Brain microvascular endothelial cell (primary cell): Measurements from ENCODE around the gene DIPK2A.

Experiments
- DNase-seq: peaks from one replicate; pipeline ENCODE4 v3.0.0-alpha.2; 2020
- H3K27ac ChIP-seq: fragments of 250-450 bp; sonication (Bioruptor Pico); 2 replicates; pipeline ENCODE4 v1.5.1; 2020; ENCODE audit warnings: mild to moderate bottlenecking, moderate library complexity
- H3K27me3 ChIP-seq: fragments of 250-450 bp; sonication (Bioruptor Pico); replicated peaks from 2 replicates; pipeline ENCODE4 v1.5.1; 2020; ENCODE audit warnings: mild to moderate bottlenecking
- H3K36me3 ChIP-seq: fragments of 250-450 bp; sonication (Bioruptor Pico); replicated peaks from 2 replicates; pipeline ENCODE4 v1.5.1; 2020; ENCODE audit warnings: mild to moderate bottlenecking
- H3K4me3 ChIP-seq: 2 replicates; pipeline ENCODE4 v1.5.1; 2011; ENCODE audit warnings: low read depth, mild to moderate bottlenecking, control low read depth, low read length, moderate library complexity
- in situ Hi-C: cut with HindIII; loops from 2 replicates; pipeline ENCODE4 v1.10.0; 2017; ENCODE audit warnings: low sequenced_read_pairs, low pct_ligation_motif_present
- TF ChIP-seq, protein P1 (sequence below): IDR thresholded peaks from 2 replicates; pipeline ENCODE4 v1.5.1; 2011; ENCODE audit warnings: low read depth, mild to moderate bottlenecking, moderate library complexity, low read length, control low read depth, inconsistent platforms; ENCODE audit errors: missing control alignments

Gene DIPK2A, protein sequence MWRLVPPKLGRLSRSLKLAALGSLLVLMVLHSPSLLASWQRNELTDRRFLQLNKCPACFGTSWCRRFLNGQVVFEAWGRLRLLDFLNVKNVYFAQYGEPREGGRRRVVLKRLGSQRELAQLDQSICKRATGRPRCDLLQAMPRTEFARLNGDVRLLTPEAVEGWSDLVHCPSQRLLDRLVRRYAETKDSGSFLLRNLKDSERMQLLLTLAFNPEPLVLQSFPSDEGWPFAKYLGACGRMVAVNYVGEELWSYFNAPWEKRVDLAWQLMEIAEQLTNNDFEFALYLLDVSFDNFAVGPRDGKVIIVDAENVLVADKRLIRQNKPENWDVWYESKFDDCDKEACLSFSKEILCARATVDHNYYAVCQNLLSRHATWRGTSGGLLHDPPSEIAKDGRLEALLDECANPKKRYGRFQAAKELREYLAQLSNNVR

DNA sequence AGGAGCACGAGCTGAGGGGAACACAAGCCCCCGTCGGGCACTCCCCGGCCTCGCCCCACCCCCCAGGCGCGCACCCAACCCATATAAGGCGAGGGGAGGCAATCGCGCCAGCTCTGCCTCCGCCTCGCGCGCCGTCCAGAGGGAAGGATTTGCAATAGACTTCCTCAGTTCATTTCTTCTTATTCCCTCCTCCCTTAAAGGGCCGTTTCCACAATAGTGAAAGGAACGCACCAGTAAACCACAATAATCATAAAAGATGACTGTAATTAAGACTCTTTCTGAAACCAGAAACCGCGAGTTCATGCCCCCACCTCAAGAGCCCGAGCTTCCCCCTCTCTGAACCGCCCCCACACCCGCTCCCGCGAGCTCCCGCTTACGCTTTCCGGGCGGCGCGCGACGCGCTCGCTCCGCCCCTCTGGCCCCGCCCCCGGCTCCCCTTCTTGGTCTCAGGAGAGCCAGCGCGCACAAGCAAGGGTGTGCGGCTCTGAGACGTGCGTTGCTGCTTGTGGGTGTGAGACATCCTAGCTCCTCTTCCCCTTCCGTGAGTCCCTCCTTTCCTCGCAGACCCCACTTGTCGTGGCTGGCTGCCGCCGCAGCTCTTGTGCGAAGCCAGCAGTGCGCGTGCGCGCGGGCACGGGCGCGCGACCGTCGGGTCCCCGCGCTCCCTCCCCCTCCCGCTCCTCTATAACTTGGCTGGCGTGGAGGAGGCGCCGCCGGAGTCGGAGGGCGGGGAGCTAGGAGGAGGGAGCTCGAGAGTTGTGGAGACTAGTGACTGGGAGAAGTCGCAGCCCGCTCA, at the start of gene DIPK2A:
Gene DIPK2A (plus strand): TSS at position 465 of the 796 bp plus-strand sequence. CDS start 510 bp downstream, outside the sequence.
- no peaks in the 10 kb centered on the region for H3K27me3 ChIP-seq
- in situ Hi-C loops = no loop called here
- H3K27ac ChIP-seq = peak within 1 kb of the TSS; percentile 94
- H3K4me3 ChIP-seq = peak within 1 kb of the TSS; percentile 87
- TF ChIP-seq, protein P1, sequence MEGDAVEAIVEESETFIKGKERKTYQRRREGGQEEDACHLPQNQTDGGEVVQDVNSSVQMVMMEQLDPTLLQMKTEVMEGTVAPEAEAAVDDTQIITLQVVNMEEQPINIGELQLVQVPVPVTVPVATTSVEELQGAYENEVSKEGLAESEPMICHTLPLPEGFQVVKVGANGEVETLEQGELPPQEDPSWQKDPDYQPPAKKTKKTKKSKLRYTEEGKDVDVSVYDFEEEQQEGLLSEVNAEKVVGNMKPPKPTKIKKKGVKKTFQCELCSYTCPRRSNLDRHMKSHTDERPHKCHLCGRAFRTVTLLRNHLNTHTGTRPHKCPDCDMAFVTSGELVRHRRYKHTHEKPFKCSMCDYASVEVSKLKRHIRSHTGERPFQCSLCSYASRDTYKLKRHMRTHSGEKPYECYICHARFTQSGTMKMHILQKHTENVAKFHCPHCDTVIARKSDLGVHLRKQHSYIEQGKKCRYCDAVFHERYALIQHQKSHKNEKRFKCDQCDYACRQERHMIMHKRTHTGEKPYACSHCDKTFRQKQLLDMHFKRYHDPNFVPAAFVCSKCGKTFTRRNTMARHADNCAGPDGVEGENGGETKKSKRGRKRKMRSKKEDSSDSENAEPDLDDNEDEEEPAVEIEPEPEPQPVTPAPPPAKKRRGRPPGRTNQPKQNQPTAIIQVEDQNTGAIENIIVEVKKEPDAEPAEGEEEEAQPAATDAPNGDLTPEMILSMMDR = no peak
- DNase-seq = peak; percentile 91
- H3K36me3 ChIP-seq = no peaks in the 10 kb centered on the region

DNA sequence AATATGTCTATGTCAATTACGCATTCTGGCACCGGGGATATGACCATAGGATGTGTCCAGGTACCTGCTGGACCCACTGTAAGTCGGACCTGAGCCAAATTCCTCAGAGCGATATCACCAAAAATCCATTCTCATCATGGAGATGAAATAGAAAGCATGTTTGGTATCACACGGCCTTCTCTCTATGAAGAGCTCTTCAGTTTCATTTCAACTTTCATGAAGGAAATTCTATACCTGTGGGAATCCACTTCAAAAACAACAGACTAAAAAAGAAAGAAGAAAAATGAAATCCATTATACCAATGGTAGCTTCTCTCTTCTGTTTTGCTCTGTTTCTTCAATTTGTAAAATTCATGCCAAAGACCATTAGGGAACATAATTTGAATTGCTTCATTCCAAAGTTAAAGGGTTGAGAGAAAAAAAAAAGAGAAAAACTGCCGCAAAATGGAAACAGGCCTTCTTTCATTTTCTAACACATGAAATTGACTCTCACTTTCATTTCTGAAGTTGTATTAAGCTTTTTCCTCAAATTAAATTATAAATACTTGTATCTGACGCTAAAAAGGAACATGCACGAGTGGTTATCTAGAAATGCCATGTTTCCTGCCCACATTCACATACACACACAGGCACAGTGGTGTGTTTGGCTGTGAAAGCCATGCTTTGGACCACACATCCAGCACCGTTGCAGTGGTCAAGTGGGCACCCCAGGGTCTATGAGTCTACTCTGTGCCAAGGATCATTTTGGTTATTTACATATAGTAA, 46.9 kb upstream of the DIPK2A start:
- no peak for DNase-seq
- Histone ChIP-seq H3K27ac (no peak overlapping the region), H3K4me3 (no peak overlapping the region), H3K36me3 (no peaks in the 10 kb centered on the region), H3K27me3 (no peaks in the 10 kb centered on the region)
- TF ChIP-seq, protein P1 = no peak
- in situ Hi-C loops = no loop called here

DNA sequence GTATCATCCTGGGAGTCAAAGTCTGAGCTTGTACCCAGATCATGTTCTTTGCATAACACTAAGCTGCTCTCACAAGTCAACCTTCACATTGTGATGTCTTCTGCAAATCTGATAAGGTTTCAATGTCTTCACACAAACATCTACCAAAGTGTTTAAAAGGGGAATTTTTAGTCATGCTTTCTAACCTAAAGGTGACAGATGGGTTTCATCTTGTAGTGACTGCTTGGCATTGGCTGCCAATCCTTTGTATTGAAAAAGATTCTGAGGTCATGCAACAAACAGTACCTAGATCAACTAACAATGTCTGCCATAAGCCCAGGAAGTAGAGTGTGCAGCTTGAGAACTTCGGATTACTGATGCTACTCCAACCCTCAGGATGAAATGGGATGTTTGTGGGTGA, 43.6 kb upstream of the DIPK2A start:
- Histone ChIP-seq H3K36me3 (no peaks in the 10 kb centered on the region), H3K27ac (no peak overlapping the region), H3K4me3 (no peak overlapping the region), H3K27me3 (no peaks in the 10 kb centered on the region)
- no peak for DNase-seq
- TF ChIP-seq, protein P1 = no peak
- in situ Hi-C loops = no loop called here

DNA sequence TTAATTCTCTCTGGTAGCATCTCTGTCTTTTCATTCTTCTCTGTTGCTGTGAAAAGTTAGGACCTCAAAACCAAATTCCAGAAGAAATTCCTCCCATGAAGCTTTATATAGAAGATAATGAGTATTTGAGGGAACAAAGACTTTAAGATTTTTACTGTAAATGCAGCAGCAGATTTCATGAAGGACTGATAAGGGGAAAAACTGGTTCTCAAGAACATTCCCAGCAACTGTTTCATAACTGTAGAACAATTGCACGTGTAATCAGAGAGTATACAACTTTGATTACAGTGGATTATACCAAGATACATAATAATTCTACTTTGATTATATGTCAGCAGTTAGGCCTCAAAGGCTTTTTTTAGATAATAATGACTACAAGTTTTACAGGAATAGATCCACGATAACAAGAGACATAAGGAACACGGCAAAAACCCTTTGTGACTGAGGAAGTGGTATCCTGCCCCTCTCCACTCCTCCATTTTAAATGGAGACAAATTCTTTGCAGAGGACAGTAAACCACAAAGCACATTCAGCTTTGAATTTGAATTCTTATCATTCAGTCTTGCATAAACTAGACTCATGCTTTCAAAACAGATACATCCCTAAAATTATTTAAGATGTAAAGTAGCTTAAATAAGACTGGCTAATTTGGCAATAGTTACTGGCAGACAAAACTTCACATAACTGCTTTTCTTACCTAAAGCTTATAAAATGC, 42.9 kb upstream of the DIPK2A start:
- in situ Hi-C loops = no loop called here
- H3K4me3 ChIP-seq = no peak overlapping the region
- no peak for DNase-seq
- TF ChIP-seq, protein P1 = no peak
- no peaks in the 10 kb centered on the region for H3K27me3 ChIP-seq
- no peak overlapping the region for H3K27ac ChIP-seq
- H3K36me3 ChIP-seq = no peaks in the 10 kb centered on the region

DNA sequence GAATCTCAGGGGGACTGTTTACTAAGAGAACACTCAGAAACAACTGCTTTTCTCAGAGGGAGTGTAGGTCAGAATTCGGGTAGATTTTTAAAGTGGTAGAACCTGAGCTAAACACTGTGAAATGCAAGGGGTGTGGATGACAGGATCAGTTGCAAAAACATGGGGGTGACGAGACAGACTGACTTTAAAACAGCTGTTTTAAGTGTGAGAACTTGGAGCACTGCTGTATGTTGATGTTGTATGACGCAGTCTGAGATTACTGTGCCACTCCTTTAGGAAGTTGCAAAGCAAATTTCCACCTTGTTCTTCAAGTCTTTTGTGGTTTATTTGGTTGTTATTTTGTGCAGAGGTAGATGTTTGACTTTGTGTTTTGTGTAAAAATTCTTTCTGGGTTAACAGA, 36.8 kb upstream of the DIPK2A start:
- no peak for DNase-seq
- Histone ChIP-seq H3K4me3 (no peak overlapping the region), H3K36me3 (no peaks in the 10 kb centered on the region), H3K27ac (no peak overlapping the region), H3K27me3 (no peaks in the 10 kb centered on the region)
- TF ChIP-seq, protein P1 = no peak
- in situ Hi-C loops = no loop called here
